Trophoblast cell (in vitro differentiated cells and primary cell): ENCODE results near the gene GIMAP4.
A peak's percentile ranks its signal among the peaks of the same experiment; 100 is the strongest.

ENCODE experiments used
- DNase-seq, 2 donors: peaks; one replicate each; pipeline ENCODE4 v3.0.0-alpha.2; 2016
- H2AFZ ChIP-seq: 2 replicates; pipeline ENCODE4 v1.6.1; 2013; ENCODE audit warnings: low read length, moderate library complexity, mild to moderate bottlenecking; ENCODE audit not compliant: insufficient read depth, poor library complexity
- H2AK5ac ChIP-seq: 2 replicates; pipeline ENCODE4 v1.6.1; 2013; ENCODE audit warnings: mild to moderate bottlenecking, low read length
- H2BK120ac ChIP-seq: 2 replicates; pipeline ENCODE4 v1.6.1; 2013; ENCODE audit warnings: low read length, mild to moderate bottlenecking, moderate library complexity; ENCODE audit not compliant: insufficient read depth, poor library complexity
- H2BK12ac ChIP-seq: 2 replicates; pipeline ENCODE4 v1.6.1; 2013; ENCODE audit warnings: mild to moderate bottlenecking, low read length, moderate library complexity
- H2BK5ac ChIP-seq: 2 replicates; pipeline ENCODE4 v1.6.1; 2013; ENCODE audit warnings: low read length, low read depth, moderate library complexity, mild to moderate bottlenecking; ENCODE audit not compliant: poor library complexity
- H3K14ac ChIP-seq: 2 replicates; pipeline ENCODE4 v1.6.1; 2013; ENCODE audit warnings: mild to moderate bottlenecking, low read length
- H3K18ac ChIP-seq: 2 replicates; pipeline ENCODE4 v1.6.1; 2013; ENCODE audit warnings: mild to moderate bottlenecking, low read length
- H3K23ac ChIP-seq: 2 replicates; pipeline ENCODE4 v1.6.1; 2013; ENCODE audit warnings: low read length
- H3K27ac ChIP-seq: 2 replicates; pipeline ENCODE4 v1.5.1; 2013; ENCODE audit warnings: low read depth, mild to moderate bottlenecking, inconsistent platforms, low read length, moderate library complexity
- H3K27me3 ChIP-seq: 2 replicates; pipeline ENCODE4 v1.6.1; 2013; ENCODE audit warnings: inconsistent platforms, mild to moderate bottlenecking, low read length, moderate library complexity; ENCODE audit not compliant: insufficient read depth
- H3K36me3 ChIP-seq, 2 experiments: 1 replicate in 1 of 2; 2 replicates in 1 of 2; pipeline ENCODE4 v1.6.1; 2013; ENCODE audit warnings: low read length in 2 of 2, mild to moderate bottlenecking in 2 of 2, moderate library complexity in 1 of 2; ENCODE audit not compliant: insufficient read depth in 2 of 2, control insufficient read depth in 1 of 2
- H3K4ac ChIP-seq: 2 replicates; pipeline ENCODE4 v1.6.1; 2013; ENCODE audit warnings: low read depth, mild to moderate bottlenecking, low read length, moderate library complexity
- H3K4me1 ChIP-seq, 2 experiments: 1 replicate in 1 of 2; 2 replicates in 1 of 2; pipeline ENCODE4 v1.6.1; 2013; ENCODE audit warnings: low read length in 2 of 2, mild to moderate bottlenecking in 2 of 2, moderate library complexity in 1 of 2; ENCODE audit not compliant: insufficient read depth in 2 of 2, control insufficient read depth in 1 of 2
- H3K4me2 ChIP-seq: 2 replicates; pipeline ENCODE4 v1.6.1; 2013; ENCODE audit warnings: inconsistent platforms, mild to moderate bottlenecking, low read length, moderate library complexity
- H3K4me3 ChIP-seq: 2 replicates; pipeline ENCODE4 v1.5.1; 2013; ENCODE audit warnings: mild to moderate bottlenecking, low read depth, low read length, inconsistent platforms
- H3K79me1 ChIP-seq: one replicate; pipeline ENCODE4 v1.6.1; 2013; ENCODE audit warnings: low read length
- H3K79me2 ChIP-seq: 2 replicates; pipeline ENCODE4 v1.6.1; 2013; ENCODE audit warnings: low read length, mild to moderate bottlenecking; ENCODE audit not compliant: control insufficient read depth, insufficient read depth, poor library complexity
- H3K9ac ChIP-seq: 2 replicates; pipeline ENCODE4 v1.6.1; 2013; ENCODE audit warnings: mild to moderate bottlenecking, low read length
- H3K9me3 ChIP-seq: 2 replicates; pipeline ENCODE4 v1.6.1; 2013; ENCODE audit warnings: low read depth, mild to moderate bottlenecking, control low read depth, inconsistent platforms, low read length; ENCODE audit not compliant: insufficient read depth
- H4K12ac ChIP-seq: 2 replicates; pipeline ENCODE4 v1.6.1; 2013; ENCODE audit warnings: low read depth, mild to moderate bottlenecking, low read length, moderate library complexity
- H4K8ac ChIP-seq: 2 replicates; pipeline ENCODE4 v1.6.1; 2013; ENCODE audit warnings: low read depth, mild to moderate bottlenecking, low read length, moderate library complexity
- H4K91ac ChIP-seq: one replicate; pipeline ENCODE4 v1.6.1; 2013; ENCODE audit warnings: low read depth, mild to moderate bottlenecking, low read length, moderate library complexity
- WGBS: extraction: QIAGEN DNeasy Blood & Tissue Kit; methylation state at CpG from one replicate; pipeline ENCODE4 v1.1.7; 2013; ENCODE audit warnings: missing lambda C conversion rate; ENCODE audit not compliant: insufficient read length, insufficient coverage; ENCODE audit errors: extremely low coverage; 5-methylcytosine and 5-hydroxymethylcytosine counted together

Gene GIMAP4

DNA sequence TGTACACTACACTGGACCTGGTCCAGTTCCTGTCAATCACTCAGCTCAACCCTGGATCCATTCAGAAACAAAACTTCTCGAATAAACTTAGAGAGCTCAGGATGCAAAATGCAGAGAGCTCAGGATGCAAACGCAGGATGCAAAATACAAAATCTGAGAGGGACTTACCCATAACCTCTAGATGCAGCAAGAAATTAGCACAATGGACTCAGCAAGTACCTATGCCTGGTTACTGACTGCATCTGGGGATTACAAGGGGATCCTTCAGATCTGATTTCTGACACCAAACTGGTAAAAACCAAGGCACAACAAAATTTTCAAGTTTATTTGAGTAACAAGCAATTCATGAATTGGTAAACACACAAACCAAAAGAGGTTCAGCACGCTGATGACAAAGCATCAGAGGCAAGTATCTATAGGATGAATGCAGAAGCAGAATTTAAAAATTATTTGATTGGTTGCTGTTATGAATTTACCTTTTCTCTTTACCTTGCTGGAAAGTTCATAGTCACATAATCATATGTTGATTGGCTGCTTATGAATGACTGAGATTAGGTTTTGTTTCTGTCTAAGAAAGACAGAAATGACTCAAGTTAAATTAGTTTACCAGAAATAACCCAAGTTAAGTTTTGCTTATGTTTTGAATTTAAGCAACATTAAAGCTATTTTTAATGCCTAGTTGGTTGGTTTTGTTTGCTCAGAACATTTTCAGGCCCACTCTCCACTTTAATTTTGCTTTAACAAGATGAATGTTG lies 53.6 kb downstream of the GIMAP4 start:
- Histone ChIP-seq H3K4ac (no peak overlapping the region), H3K23ac (no peak overlapping the region), H4K8ac (no peak overlapping the region), H2AFZ (no peak overlapping the region), H3K79me1 (no peaks in the 10 kb centered on the region), H2BK12ac (no peak overlapping the region), H3K36me3 (no peaks in the 10 kb centered on the region), H3K4me1 (no peaks in the 10 kb centered on the region), H3K27ac (no peak overlapping the region), H3K4me3 (no peak overlapping the region), H3K4me2 (no peak overlapping the region), H3K27me3 (no peaks in the 10 kb centered on the region), H2AK5ac (no peak overlapping the region), H3K14ac (no peak overlapping the region), H2BK5ac (no peak overlapping the region), H3K18ac (no peak overlapping the region), H3K9me3 (no peaks in the 10 kb centered on the region), H2BK120ac (no peak overlapping the region), H4K91ac (no peak overlapping the region), H3K79me2 (no peaks in the 10 kb centered on the region), H4K12ac (no peak overlapping the region), H3K9ac (no peak overlapping the region)
- WGBS, result no CpG with 5 or more reads among the region's 3 CpGs
- no peak for DNase-seq

DNA sequence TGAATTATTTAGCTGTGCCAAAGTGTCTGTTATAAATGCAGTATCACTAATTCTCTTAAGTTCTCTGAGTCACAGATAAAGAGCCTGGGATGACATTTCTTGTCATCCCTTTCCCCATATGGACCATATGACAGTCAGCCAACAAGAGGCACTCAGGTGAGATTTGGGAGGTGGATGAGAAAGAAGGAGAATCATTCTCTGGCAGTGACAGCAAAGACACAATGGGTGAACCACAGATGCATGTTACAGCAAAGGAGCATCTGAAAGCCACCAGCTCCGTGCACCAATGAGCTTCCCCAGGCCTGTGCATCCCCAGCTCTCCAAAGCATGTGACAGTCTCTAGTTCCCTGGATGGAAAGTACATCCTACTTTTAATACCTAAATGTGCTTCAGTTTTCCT lies 54.2 kb downstream of the GIMAP4 start:
- Histone ChIP-seq H3K4me2 (no peak overlapping the region), H2BK120ac (no peak overlapping the region), H3K4me1 (no peaks in the 10 kb centered on the region), H3K79me1 (no peaks in the 10 kb centered on the region), H3K4ac (no peak overlapping the region), H2BK12ac (no peak overlapping the region), H3K27me3 (no peaks in the 10 kb centered on the region), H3K23ac (no peak overlapping the region), H2AK5ac (no peak overlapping the region), H2AFZ (no peak overlapping the region), H3K9me3 (no peaks in the 10 kb centered on the region), H3K27ac (no peak overlapping the region), H3K36me3 (no peaks in the 10 kb centered on the region), H3K9ac (peak overlapping the region; percentile 65), H3K79me2 (no peaks in the 10 kb centered on the region), H4K8ac (no peak overlapping the region), H2BK5ac (no peak overlapping the region), H4K91ac (no peak overlapping the region), H3K18ac (no peak overlapping the region), H3K4me3 (no peak overlapping the region), H3K14ac (no peak overlapping the region), H4K12ac (no peak overlapping the region)
- WGBS, result no CpG with 5 or more reads among the region's 1 CpG
- DNase-seq, result no peak
